ENCODE results near the gene DDC. TPM values are rescaled to one million over a fixed set of nuclear protein-coding genes. Genes with fewer than 3 reads are reported as not detected.

Gene DDC
- total and polyA plus RNA-seq, 10 donors = 0.03 to 0.55 (median 0.29) TPM; not detected in 4

- Histone ChIP-seq H3K4me1 (peaks cover 0 to 13% (median 4%) of the 10 kb centered on the region in 6 donors), H3K4me3 (no peak overlapping the region), H3K36me3 (no peaks in the 10 kb centered on the region), H3K27me3 (replicated peaks in 1 of 7) (no peaks in the 10 kb centered on the region), H3K27ac (no peak overlapping the region), H3K9me3 (no peaks in the 10 kb centered on the region)
- no peak for DNase-seq
- TF ChIP-seq POLR2AphosphoS5 (IDR thresholded peaks at IDR 0.05) (no peak), POLR2A (IDR thresholded peaks at IDR 0.05) (no peak)
- TF ChIP-seq, protein P1, sequence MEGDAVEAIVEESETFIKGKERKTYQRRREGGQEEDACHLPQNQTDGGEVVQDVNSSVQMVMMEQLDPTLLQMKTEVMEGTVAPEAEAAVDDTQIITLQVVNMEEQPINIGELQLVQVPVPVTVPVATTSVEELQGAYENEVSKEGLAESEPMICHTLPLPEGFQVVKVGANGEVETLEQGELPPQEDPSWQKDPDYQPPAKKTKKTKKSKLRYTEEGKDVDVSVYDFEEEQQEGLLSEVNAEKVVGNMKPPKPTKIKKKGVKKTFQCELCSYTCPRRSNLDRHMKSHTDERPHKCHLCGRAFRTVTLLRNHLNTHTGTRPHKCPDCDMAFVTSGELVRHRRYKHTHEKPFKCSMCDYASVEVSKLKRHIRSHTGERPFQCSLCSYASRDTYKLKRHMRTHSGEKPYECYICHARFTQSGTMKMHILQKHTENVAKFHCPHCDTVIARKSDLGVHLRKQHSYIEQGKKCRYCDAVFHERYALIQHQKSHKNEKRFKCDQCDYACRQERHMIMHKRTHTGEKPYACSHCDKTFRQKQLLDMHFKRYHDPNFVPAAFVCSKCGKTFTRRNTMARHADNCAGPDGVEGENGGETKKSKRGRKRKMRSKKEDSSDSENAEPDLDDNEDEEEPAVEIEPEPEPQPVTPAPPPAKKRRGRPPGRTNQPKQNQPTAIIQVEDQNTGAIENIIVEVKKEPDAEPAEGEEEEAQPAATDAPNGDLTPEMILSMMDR (IDR thresholded peaks at IDR 0.05 in 8 of 11, conservative IDR thresholded peaks at IDR 0.05 in 3 of 11) = no peak
- intact Hi-C loops (cut with DNase I; ENCODE audit: low total_unique reads) = no loop called here
- 14 to 45% (median 23%) methylated on average over 4 of the region's 4 CpGs for WGBS, 5 donors
Measured at GRCh38 chr7:50475340-50475739, 89.9 kb downstream of the DDC start.

- no peak for DNase-seq
- intact Hi-C loops (cut with DNase I; ENCODE audit: low total_unique reads) = no loop called here
- Histone ChIP-seq H3K9me3 (no peaks in the 10 kb centered on the region), H3K4me1 (peaks cover 0 to 13% (median 4%) of the 10 kb centered on the region in 6 donors), H3K27ac (no peak overlapping the region), H3K27me3 (replicated peaks in 1 of 7) (no peaks in the 10 kb centered on the region), H3K4me3 (no peak overlapping the region), H3K36me3 (no peaks in the 10 kb centered on the region)
- TF ChIP-seq, protein P1 (IDR thresholded peaks at IDR 0.05 in 8 of 11, conservative IDR thresholded peaks at IDR 0.05 in 3 of 11) = no peak
- TF ChIP-seq POLR2A (IDR thresholded peaks at IDR 0.05) (no peak), POLR2AphosphoS5 (IDR thresholded peaks at IDR 0.05) (no peak)
- whole genome bisulfite sequencing, 5 donors = 53 to 71% (median 66%) methylated on average over 8 of the region's 8 CpGs
Measured at GRCh38 chr7:50474382-50475160, 90.6 kb downstream of the DDC start.

DNA sequence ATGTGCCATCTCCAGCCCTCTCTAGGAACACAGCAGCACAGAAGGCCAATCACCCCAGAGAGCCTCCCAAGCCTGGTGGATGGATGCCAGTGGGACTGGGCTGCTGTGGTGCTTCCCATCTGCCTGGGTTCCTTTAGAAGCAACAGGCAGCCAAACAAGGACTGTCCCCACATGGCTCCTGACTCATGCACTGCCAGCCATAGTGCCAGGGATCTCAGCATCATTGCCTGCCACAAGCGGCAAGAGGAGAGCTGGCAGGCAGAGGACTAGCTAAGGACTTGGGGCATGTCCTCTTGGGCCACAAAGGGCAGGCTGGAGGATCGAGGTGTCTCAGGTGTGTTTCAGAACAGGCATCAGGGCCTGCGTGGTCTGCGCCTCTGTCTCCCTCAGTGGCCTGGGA, 91.7 kb downstream of the DDC start:
- DNase-seq = no peak
- H3K36me3 ChIP-seq = no peaks in the 10 kb centered on the region
- 67 to 99% (median 93%) methylated on average over 2 to 4 of the region's 4 CpGs; no CpG with 5 or more reads in 1 of the 5 donors for WGBS, 5 donors
- intact Hi-C loops (cut with DNase I; ENCODE audit: low total_unique reads) = no loop called here
- no peaks in the 10 kb centered on the region for H3K27me3 ChIP-seq (replicated peaks in 1 of 7)
- H3K4me3 ChIP-seq = no peak overlapping the region
- no peak overlapping the region for H3K27ac ChIP-seq
- H3K9me3 ChIP-seq = no peaks in the 10 kb centered on the region
- peaks cover 0 to 13% (median 4%) of the 10 kb centered on the region in 6 donors for H3K4me1 ChIP-seq
- no peak for TF ChIP-seq POLR2A (IDR thresholded peaks at IDR 0.05)
- TF ChIP-seq, protein P1 (IDR thresholded peaks at IDR 0.05 in 8 of 11, conservative IDR thresholded peaks at IDR 0.05 in 3 of 11) = no peak
- TF ChIP-seq POLR2AphosphoS5 (IDR thresholded peaks at IDR 0.05) = no peak

- DNase-seq = no peak
- Histone ChIP-seq H3K27ac (no peak overlapping the region), H3K36me3 (no peaks in the 10 kb centered on the region), H3K9me3 (no peaks in the 10 kb centered on the region), H3K4me3 (no peak overlapping the region), H3K27me3 (replicated peaks in 1 of 7) (no peaks in the 10 kb centered on the region), H3K4me1 (peaks cover 0 to 24% (median 14%) of the 10 kb centered on the region in 6 donors)
- TF ChIP-seq POLR2A (IDR thresholded peaks at IDR 0.05) = no peak
- TF ChIP-seq, protein P1 (IDR thresholded peaks at IDR 0.05 in 8 of 11, conservative IDR thresholded peaks at IDR 0.05 in 3 of 11) = no peak
- no peak for TF ChIP-seq POLR2AphosphoS5 (IDR thresholded peaks at IDR 0.05)
- intact Hi-C loops (cut with DNase I; ENCODE audit: low total_unique reads) = no loop called here
- WGBS, 5 donors = 91 to 97% (median 92%) methylated on average over 7 of the region's 7 CpGs
Measured at GRCh38 chr7:50472427-50472826, 92.8 kb downstream of the DDC start.
